GM18499 (cell line): ENCODE measurements around the gene MAGEA6.
"Not testable (repeated sequence)": the region's sequence is repeated elsewhere in the genome, so short reads cannot be mapped to it uniquely, and the experiment has no call there.

Experiments
- ATAC-seq: cut with Tn5 transposase; IDR thresholded peaks from one replicate; pipeline ENCODE4 v1.9.1; 2021; ENCODE audit warnings: moderate number of reproducible peaks; ENCODE audit not compliant: insufficient read depth, unreplicated experiment

MAGEA6 gene

GRCh38 chrX:152735101-152735500, 34.4 kb downstream of the MAGEA6 start:
- no peak for ATAC-seq

DNA sequence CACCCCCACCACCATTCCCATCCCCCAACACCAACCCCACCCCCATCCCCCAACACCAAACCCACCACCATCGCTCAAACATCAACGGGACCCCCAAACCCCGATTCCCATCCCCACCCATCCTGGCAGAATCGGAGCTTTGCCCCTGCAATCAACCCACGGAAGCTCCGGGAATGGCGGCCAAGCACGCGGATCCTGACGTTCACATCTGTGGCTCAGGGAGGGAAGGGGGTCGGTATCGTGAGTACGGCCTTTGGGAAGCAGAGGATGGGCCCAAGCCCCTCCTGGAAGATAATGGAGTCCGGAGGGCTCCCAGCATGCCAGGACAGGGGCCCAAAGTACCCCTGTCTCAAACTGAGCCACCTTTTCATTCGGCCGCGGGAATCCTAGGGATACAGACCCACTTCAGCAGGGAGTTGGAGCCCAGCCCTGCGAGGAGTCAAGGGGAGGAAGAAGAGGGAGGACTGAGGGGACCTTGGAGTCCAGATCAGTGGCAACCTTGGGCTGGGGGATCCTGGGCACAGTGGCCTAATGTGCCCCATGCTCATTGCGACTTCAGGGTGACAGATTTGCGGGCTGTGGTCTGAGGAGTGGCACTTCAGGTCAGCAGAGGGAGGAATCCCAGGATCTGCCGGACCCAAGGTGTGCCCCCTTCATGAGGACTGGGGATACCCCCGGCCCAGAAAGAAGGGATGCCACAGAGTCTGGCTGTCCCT, 35.2 kb downstream of the MAGEA6 start:
- ATAC-seq, result not testable (repeated sequence)

GRCh38 chrX:152733261-152733975, 36.1 kb downstream of the MAGEA6 start, which contains the start of the genes CSAG1 and MAGEA12:
Gene CSAG1, minus strand, starts transcription at chrX:152733721. Its CDS starts 1,261 bp downstream, at chrX:152732460.
Gene MAGEA12, plus strand, starts transcription at chrX:152733757. Its CDS starts 2,405 bp downstream, at chrX:152736162.
- ATAC-seq, result no peak

- no peak for ATAC-seq
Observed at GRCh38 chrX:152725409-152725808, 44.1 kb downstream of the MAGEA6 start.
